Dermis microvascular lymphatic vessel endothelial cell (primary cell): ENCODE measurements around the gene CLEC4G. TPM values are rescaled to one million over a fixed set of nuclear protein-coding genes. Genes with fewer than 3 reads are reported as not detected.
"Not testable (repeated sequence)": the region's sequence is repeated elsewhere in the genome, so short reads cannot be mapped to it uniquely, and the experiment has no call there.

Experiments
- DNase-seq, 2 donors: peaks; one replicate each; pipeline versions ENCODE4 v3.0.0 to v3.0.0-alpha.2; 2010; ENCODE audit warnings: low read depth in 2 of 2
- total RNA-seq: library from RNA; depleted of rRNA; stranded (reverse); fragments of >200 nt; gene quantifications from 2 replicates; pipeline ENCODE4 v1.2.1, GENCODE V29; 2014

CLEC4G gene
- total RNA-seq, 1 donor from 2014 or later: not detected

GRCh38 chr19:7746903-7747884 is 15.3 kb upstream of the CLEC4G start, which contains the start of gene CD209:
TSS of gene CD209 (minus strand) at chr19:7747534. CDS start at chr19:7747511, 23 bp downstream.
- no peak for DNase-seq

- DNase-seq: not testable (repeated sequence)
Observed at GRCh38 chr19:7746306-7746705, 14.4 kb upstream of the CLEC4G start.

GRCh38 chr19:7744871-7745650 is 13.2 kb upstream of the CLEC4G start:
- no peak for DNase-seq

- no peak for DNase-seq
Observed at GRCh38 chr19:7744199-7744786, 12.4 kb upstream of the CLEC4G start.

- no peak for DNase-seq
Observed at GRCh38 chr19:7743425-7743841, 11.5 kb upstream of the CLEC4G start.

- DNase-seq: no peak
Observed at GRCh38 chr19:7742991-7743390, 11.1 kb upstream of the CLEC4G start.

GRCh38 chr19:7742575-7742974 is 10.7 kb upstream of the CLEC4G start:
- no peak for DNase-seq

- no peak for DNase-seq
Observed at GRCh38 chr19:7740682-7741054, 8.8 kb upstream of the CLEC4G start.

- DNase-seq: no peak
Observed at GRCh38 chr19:7739801-7740681, 8.1 kb upstream of the CLEC4G start.

- no peak for DNase-seq
Observed at GRCh38 chr19:7739211-7739755, 7.4 kb upstream of the CLEC4G start.

- no peak for DNase-seq
Observed at GRCh38 chr19:7738023-7738422, 6.1 kb upstream of the CLEC4G start.

- DNase-seq: no peak
Observed at GRCh38 chr19:7737215-7737614, 5.3 kb upstream of the CLEC4G start.

GRCh38 chr19:7736148-7736547 is 4.2 kb upstream of the CLEC4G start:
- no peak for DNase-seq

- DNase-seq: no peak
Observed at GRCh38 chr19:7734220-7735203, 2.6 kb upstream of the CLEC4G start.

GRCh38 chr19:7733376-7733775 is 1.5 kb upstream of the CLEC4G start:
- no peak for DNase-seq

- no peak for DNase-seq
Observed at GRCh38 chr19:7731615-7732014, 295 bp downstream of the CLEC4G start.

GRCh38 chr19:7731218-7731595 is 703 bp downstream of the CLEC4G start:
- DNase-seq: no peak

- DNase-seq: no peak
Observed at GRCh38 chr19:7730286-7731217, 1.4 kb downstream of the CLEC4G start.
